ENCODE measurements around the gene TP73. TPM values are rescaled to one million over a fixed set of nuclear protein-coding genes. Genes with fewer than 3 reads are reported as not detected.
"Not testable (repeated sequence)": the region's sequence is repeated elsewhere in the genome, so short reads cannot be mapped to it uniquely, and the experiment has no call there.

Gene TP73
- total RNA-seq, 4 donors from 2014 or later, result 4.9 to 8.8 (median 7.0) TPM

GRCh38 chr1:3618881-3619671 lies 33.2 kb upstream of the TP73 start:
- intact Hi-C loops (cut with DNase I), result loop anchor here (5.0 kb wide), 2 partner anchors 52 to 127 kb away; no protein-coding TSS in a partner anchor
- Histone ChIP-seq H3K27me3 (peaks cover 0 to 13% (median 0%) of the 10 kb centered on the region in 4 donors), H3K9me3 (no peaks in the 10 kb centered on the region), H3K4me3 (no peak overlapping the region), H3K36me3 (no peaks in the 10 kb centered on the region), H3K27ac (no peak overlapping the region), H3K4me1 (peaks cover 14 to 36% (median 16%) of the 10 kb centered on the region in 3 donors)
- WGBS, 2 donors, result 7 to 22% methylated on average over 15 to 19 of the region's 21 CpGs
- TF ChIP-seq POLR2A (IDR thresholded peaks at IDR 0.05) (no peak), CTCF (IDR thresholded peaks at IDR 0.05) (peak; percentile 78 to 90 (median 86))
- DNase-seq, result no peak

GRCh38 chr1:3620708-3621107 lies 31.6 kb upstream of the TP73 start:
- TF ChIP-seq CTCF (IDR thresholded peaks at IDR 0.05) (no peak), POLR2A (IDR thresholded peaks at IDR 0.05) (no peak)
- Histone ChIP-seq H3K27ac (no peak overlapping the region), H3K9me3 (no peaks in the 10 kb centered on the region), H3K27me3 (peaks cover 0 to 12% (median 0%) of the 10 kb centered on the region in 4 donors), H3K36me3 (no peaks in the 10 kb centered on the region), H3K4me1 (peaks cover 19 to 43% (median 21%) of the 10 kb centered on the region in 3 donors), H3K4me3 (no peak overlapping the region)
- no peak for DNase-seq
- 73 to 77% methylated on average over 10 to 11 of the region's 12 CpGs for WGBS, 2 donors
- intact Hi-C loops (cut with DNase I), result loop anchor here (5.0 kb wide), 1 partner anchor 168 kb away; the partner anchor contains the start of gene ARHGEF16

- TF ChIP-seq CTCF (IDR thresholded peaks at IDR 0.05), result peak; percentile 34 to 72 (median 48)
- intact Hi-C loops (cut with DNase I), result loop anchor here (5.0 kb wide), 1 partner anchor 169 kb away; the partner anchor contains the start of gene ARHGEF16
- H3K4me3 ChIP-seq, H3K27me3 ChIP-seq, DNase-seq, H3K9me3 ChIP-seq, H3K27ac ChIP-seq, H3K36me3 ChIP-seq: not testable (repeated sequence)
- WGBS, 2 donors, result 20 to 43% methylated on average over 9 to 13 of the region's 15 CpGs
- peaks cover 24 to 48% (median 26%) of the 10 kb centered on the region in 3 donors for H3K4me1 ChIP-seq
These were observed 31.1 kb upstream of the TP73 start for GRCh38 chr1:3621151-3621671.

- H3K9me3 ChIP-seq, H3K36me3 ChIP-seq, H3K27me3 ChIP-seq, DNase-seq, H3K4me3 ChIP-seq, H3K27ac ChIP-seq: not testable (repeated sequence)
- H3K4me1 ChIP-seq, result peaks cover 24 to 53% (median 26%) of the 10 kb centered on the region in 3 donors
- WGBS, 2 donors, result 78% methylated on average over 9 of the region's 9 CpGs
- intact Hi-C loops (cut with DNase I), result loop anchor here (5.0 kb wide), 1 partner anchor 170 kb away; the partner anchor contains the start of gene ARHGEF16
These were observed 30.2 kb upstream of the TP73 start for GRCh38 chr1:3622102-3622501.

- DNase-seq, result no peak
- Histone ChIP-seq H3K27ac (peak overlapping the region in 3 of 4 donors; percentile 39 to 97 (median 84)), H3K4me3 (peak overlapping the region; percentile 83 to 99 (median 90)), H3K27me3 (no peaks in the 10 kb centered on the region), H3K9me3 (no peaks in the 10 kb centered on the region), H3K4me1 (peaks cover 24 to 49% (median 26%) of the 10 kb centered on the region in 3 donors), H3K36me3 (peaks cover 9 to 23% (median 14%) of the 10 kb centered on the region in 3 donors)
- 31 to 33% methylated on average over 21 to 22 of the region's 23 CpGs for WGBS, 2 donors
- no peak for TF ChIP-seq CTCF (IDR thresholded peaks at IDR 0.05)
- TF ChIP-seq POLR2A (IDR thresholded peaks at IDR 0.05), result no peak
- intact Hi-C loops (cut with DNase I), result loop anchor here (5.0 kb wide), 1 partner anchor 171 kb away; the partner anchor contains the start of gene ARHGEF16
These were observed 28.7 kb upstream of the TP73 start for GRCh38 chr1:3623441-3624199.
